Transverse colon (tissue), 4 donors: Measurements from ENCODE around the gene CALHM3.

Experiments used
- POLR2A ChIP-seq: fragments of 450-650 bp; IDR thresholded peaks from one replicate; pipeline ENCODE4 v1.6.1; 2016; ENCODE audit warnings: antibody characterized with exemption, mild to moderate bottlenecking, moderate library complexity
- POLR2AphosphoS5 ChIP-seq, 3 donors: sonication (generic); formaldehyde crosslinking; IDR thresholded peaks; one replicate each; pipeline ENCODE4 v1.6.1; 2016; ENCODE audit warnings: antibody characterized with exemption in 3 of 3
- TF ChIP-seq, protein P1 (sequence below), 5 experiments: fragments of 200-600 bp in 3 of 5; fragments of 450-650 bp in 2 of 5; sonication (generic) in 3 of 5; IDR thresholded peaks; 1 replicate in 2 of 5; 2 replicates in 3 of 5; pipeline ENCODE4 v1.5.1; 2016 to 2017; ENCODE audit warnings: antibody characterized with exemption in 5 of 5, inconsistent platforms in 3 of 5, mild to moderate bottlenecking in 2 of 5, moderate library complexity in 1 of 5

DNA sequence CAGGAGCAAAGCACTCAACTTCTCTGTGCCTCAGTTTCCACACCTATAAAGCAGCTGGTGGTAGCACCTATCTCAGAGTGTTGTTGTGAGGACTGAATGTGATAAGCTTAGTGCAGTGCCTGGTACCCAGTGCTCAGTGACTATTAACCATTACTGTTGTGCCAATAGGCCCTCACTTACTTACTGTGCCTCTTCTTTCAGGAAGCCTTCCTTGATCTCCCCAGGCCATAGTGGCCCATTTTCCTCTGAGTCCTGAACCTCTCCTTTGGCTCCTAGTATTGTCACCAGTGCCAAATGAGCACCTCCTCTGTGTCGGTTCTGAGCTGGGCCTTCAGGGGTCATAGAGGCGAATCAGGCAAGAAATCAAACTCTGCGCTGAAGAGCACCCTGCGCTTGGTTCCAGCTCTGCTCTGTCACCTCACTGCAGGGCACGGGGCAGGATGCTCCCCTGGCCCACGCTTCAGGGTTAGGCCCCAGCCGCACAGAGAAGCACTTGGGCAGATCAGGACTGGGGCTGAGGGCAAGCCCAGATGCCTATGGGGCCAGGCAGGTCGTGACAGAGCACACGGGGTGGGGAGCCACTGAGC, 22.9 kb downstream of the CALHM3 start:
- TF ChIP-seq, protein P1, sequence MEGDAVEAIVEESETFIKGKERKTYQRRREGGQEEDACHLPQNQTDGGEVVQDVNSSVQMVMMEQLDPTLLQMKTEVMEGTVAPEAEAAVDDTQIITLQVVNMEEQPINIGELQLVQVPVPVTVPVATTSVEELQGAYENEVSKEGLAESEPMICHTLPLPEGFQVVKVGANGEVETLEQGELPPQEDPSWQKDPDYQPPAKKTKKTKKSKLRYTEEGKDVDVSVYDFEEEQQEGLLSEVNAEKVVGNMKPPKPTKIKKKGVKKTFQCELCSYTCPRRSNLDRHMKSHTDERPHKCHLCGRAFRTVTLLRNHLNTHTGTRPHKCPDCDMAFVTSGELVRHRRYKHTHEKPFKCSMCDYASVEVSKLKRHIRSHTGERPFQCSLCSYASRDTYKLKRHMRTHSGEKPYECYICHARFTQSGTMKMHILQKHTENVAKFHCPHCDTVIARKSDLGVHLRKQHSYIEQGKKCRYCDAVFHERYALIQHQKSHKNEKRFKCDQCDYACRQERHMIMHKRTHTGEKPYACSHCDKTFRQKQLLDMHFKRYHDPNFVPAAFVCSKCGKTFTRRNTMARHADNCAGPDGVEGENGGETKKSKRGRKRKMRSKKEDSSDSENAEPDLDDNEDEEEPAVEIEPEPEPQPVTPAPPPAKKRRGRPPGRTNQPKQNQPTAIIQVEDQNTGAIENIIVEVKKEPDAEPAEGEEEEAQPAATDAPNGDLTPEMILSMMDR (IDR thresholded peaks at IDR 0.05): no peak
- TF ChIP-seq POLR2AphosphoS5 (IDR thresholded peaks at IDR 0.05) (no peak), POLR2A (no peak)
